HG02884 (cell line): ENCODE results near the gene SACS.

ENCODE experiments used
- ATAC-seq: cut with Tn5 transposase; IDR thresholded peaks from one replicate; pipeline ENCODE4 v1.9.1; 2021; ENCODE audit warnings: mild to moderate bottlenecking, moderate library complexity; ENCODE audit not compliant: unreplicated experiment

Gene SACS

GRCh38 chr13:23433171-23434153 lies at the start of gene SACS:
Gene SACS (minus strand): TSS chr13:23433702. CDS start chr13:23411239, 22,463 bp downstream.
- ATAC-seq: no peak

GRCh38 chr13:23480324-23480723 lies 46.8 kb upstream of the SACS start:
- ATAC-seq: no peak

GRCh38 chr13:23477101-23477500 lies 43.6 kb upstream of the SACS start:
- no peak for ATAC-seq

GRCh38 chr13:23473221-23473620 lies 39.7 kb upstream of the SACS start:
- ATAC-seq: no peak

- ATAC-seq: no peak
Observed at GRCh38 chr13:23472189-23472588, 38.7 kb upstream of the SACS start.

GRCh38 chr13:23470790-23471614 lies 37.5 kb upstream of the SACS start:
- ATAC-seq: no peak

GRCh38 chr13:23469951-23470421 lies 36.5 kb upstream of the SACS start:
- ATAC-seq: no peak

GRCh38 chr13:23468811-23469210 lies 35.3 kb upstream of the SACS start:
- no peak for ATAC-seq

GRCh38 chr13:23467932-23468278 lies 34.4 kb upstream of the SACS start:
- ATAC-seq: no peak

GRCh38 chr13:23467048-23467931 lies 33.8 kb upstream of the SACS start:
- no peak for ATAC-seq

GRCh38 chr13:23466144-23467002 lies 32.9 kb upstream of the SACS start:
- ATAC-seq: peak; percentile 86

- no peak for ATAC-seq
Observed at GRCh38 chr13:23463661-23464060, 30.2 kb upstream of the SACS start.

- no peak for ATAC-seq
Observed at GRCh38 chr13:23462815-23463559, 29.5 kb upstream of the SACS start.

- ATAC-seq: no peak
Observed at GRCh38 chr13:23461544-23461943, 28.0 kb upstream of the SACS start.

- no peak for ATAC-seq
Observed at GRCh38 chr13:23460921-23461320, 27.4 kb upstream of the SACS start.

GRCh38 chr13:23460309-23460708 lies 26.8 kb upstream of the SACS start:
- peak; percentile 87 for ATAC-seq

GRCh38 chr13:23458989-23459388 lies 25.5 kb upstream of the SACS start:
- no peak for ATAC-seq

GRCh38 chr13:23456437-23457210 lies 23.1 kb upstream of the SACS start:
- ATAC-seq: no peak
